ENCODE measurements around the gene GRM8.
"Not testable (repeated sequence)": the region's sequence is repeated elsewhere in the genome, so short reads cannot be mapped to it uniquely, and the experiment has no call there.

The GRM8 gene

GRCh38 chr7:126842451-126842850 is 410.3 kb downstream of the GRM8 start:
- H3K4me3 ChIP-seq (ENCODE audit: low read depth, low read length): no peak overlapping the region
- TF ChIP-seq CTCF (IDR thresholded peaks at IDR 0.05; ENCODE audit: insufficient read depth, low read length, missing control alignments): no peak
- no peak for DNase-seq (ENCODE audit: low read depth, low spot score)
- POLR2A ChIA-PET: no interaction called here
- CTCF ChIA-PET: no interaction called here

DNA sequence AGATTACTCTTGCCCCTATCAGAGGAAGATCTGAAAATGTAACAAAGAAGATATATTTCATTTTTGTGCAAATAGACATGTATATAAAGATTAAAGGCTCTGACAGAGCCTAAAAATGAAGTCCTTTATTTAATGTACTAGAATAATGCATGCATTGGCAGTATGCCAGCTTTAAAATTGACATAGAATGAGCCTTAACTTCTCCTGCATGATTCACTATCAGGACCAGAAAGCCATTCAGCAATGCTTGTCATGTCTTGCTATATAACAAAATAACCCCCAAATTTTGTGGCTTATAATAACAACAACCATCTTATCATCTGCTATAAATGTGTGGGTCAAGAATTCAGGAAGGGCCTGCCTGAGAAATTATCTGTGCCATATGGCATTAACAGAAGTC is 411.9 kb downstream of the GRM8 start:
- CTCF ChIA-PET: no interaction called here
- no peak for DNase-seq (ENCODE audit: low read depth, low spot score)
- H3K4me3 ChIP-seq (ENCODE audit: low read depth, low read length): no peak overlapping the region
- POLR2A ChIA-PET: no interaction called here
- TF ChIP-seq CTCF (IDR thresholded peaks at IDR 0.05; ENCODE audit: insufficient read depth, low read length, missing control alignments): no peak

DNA sequence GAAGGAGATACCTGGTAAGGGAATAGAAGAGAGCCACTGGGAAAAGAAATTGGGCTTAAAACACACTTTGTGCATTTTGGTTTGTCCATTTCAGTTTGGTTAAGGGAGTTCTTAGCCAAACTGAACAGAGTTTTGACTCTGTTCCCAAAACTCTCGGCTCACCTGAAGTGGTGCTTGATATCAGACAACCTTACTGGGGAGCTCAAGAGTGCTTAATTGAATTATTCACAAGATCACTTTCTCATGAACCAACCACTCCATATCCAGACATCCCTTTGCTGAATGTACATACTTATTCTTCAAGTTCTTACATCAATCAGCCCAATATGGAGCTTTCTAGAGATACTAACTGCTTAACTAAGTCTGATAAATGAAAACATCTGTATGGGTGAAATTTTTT is 413.1 kb downstream of the GRM8 start:
- H3K4me3 ChIP-seq (ENCODE audit: low read depth, low read length): no peak overlapping the region
- ChIA-PET POLR2A (no interaction called here), CTCF (no interaction called here)
- no peak for TF ChIP-seq CTCF (IDR thresholded peaks at IDR 0.05; ENCODE audit: insufficient read depth, low read length, missing control alignments)
- DNase-seq (ENCODE audit: low read depth, low spot score): no peak

GRCh38 chr7:126838194-126838593 is 414.5 kb downstream of the GRM8 start:
- POLR2A ChIA-PET: no interaction called here

GRCh38 chr7:126831241-126831640 is 421.5 kb downstream of the GRM8 start:
- POLR2A ChIA-PET; DNase-seq (ENCODE audit: low read depth, low spot score); CTCF ChIA-PET; H3K4me3 ChIP-seq (ENCODE audit: low read depth, low read length): not testable (repeated sequence)

More at GRCh38 chr7:126838194-126838593, 414.5 kb downstream of the GRM8 start:
- CTCF ChIA-PET: no interaction called here
- no peak overlapping the region for H3K4me3 ChIP-seq (ENCODE audit: low read depth, low read length)
- DNase-seq (ENCODE audit: low read depth, low spot score): no peak
- TF ChIP-seq CTCF (IDR thresholded peaks at IDR 0.05; ENCODE audit: insufficient read depth, low read length, missing control alignments): no peak

DNA sequence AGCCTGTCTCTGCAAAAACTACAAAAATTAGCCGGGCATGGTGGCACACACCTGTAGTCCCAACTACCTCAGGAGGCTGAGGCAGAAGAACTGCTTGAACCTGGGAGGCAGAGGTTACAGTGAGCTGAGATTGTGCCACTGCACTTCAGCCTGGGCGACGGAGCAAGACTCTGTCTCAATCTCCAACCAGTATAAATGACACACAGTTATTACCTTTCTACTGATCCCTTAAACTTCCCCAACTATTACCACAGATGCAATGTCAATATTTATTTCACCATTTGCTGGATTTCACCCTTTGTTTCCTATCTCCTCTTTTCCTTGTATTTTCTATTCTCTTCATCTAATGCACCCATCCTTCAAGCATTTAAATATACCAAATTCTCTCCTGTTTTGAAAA is 431.8 kb downstream of the GRM8 start:
- ChIA-PET POLR2A (no interaction called here), CTCF (no interaction called here)
- no peak overlapping the region for H3K4me3 ChIP-seq (ENCODE audit: low read depth, low read length)
- DNase-seq (ENCODE audit: low read depth, low spot score): no peak
- TF ChIP-seq CTCF (IDR thresholded peaks at IDR 0.05; ENCODE audit: insufficient read depth, low read length, missing control alignments): no peak

GRCh38 chr7:126819197-126819484 is 433.6 kb downstream of the GRM8 start:
- ChIA-PET POLR2A (no interaction called here), CTCF (no interaction called here)
- H3K4me3 ChIP-seq (ENCODE audit: low read depth, low read length): no peak overlapping the region
- no peak for TF ChIP-seq CTCF (IDR thresholded peaks at IDR 0.05; ENCODE audit: insufficient read depth, low read length, missing control alignments)
- DNase-seq (ENCODE audit: low read depth, low spot score): no peak

Data from AG04449 (cell line).